Measurements from ENCODE around the gene CD28. TPM values are rescaled to one million over a fixed set of nuclear protein-coding genes. Genes with fewer than 3 reads are reported as not detected.

The CD28 gene
- total RNA-seq, 3 donors from 2014 or later (not counting 1 experiment from before 2014, with no cell fraction given): 0.54 to 3.5 (median 3.3) TPM

DNA sequence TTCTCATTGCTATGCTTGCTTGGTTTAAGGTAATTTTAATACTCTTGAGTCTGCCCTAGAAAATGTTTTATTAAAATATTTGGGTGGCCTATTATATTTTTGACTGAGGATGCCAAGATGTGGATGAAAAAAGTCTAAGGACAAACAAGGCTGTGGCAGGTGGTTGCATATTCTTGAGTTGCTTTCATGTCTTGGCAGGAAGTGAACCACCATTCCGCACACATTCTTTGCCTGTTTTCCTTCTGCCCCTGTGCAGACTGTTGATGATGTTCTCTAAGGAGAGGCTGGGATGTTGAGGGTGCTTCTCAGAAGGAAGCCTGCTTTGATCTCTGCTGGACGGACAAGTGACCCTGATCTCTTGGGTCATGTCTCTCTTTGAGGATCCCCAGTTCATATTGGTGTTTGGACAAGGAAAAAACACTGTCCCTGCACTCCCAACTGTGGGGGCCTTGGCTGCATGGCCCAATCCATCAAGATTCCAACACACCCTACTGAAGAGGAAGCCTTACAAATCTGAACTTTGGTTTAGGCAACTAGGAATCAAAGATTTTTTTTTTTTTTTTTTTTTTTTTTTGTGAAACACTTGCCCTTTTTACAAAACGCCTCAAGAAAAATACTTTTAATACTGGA, 45.0 kb upstream of the CD28 start:
- Mint-ChIP-seq H3K4me3 (no peak overlapping the region), H3K36me3 (no peaks in the 10 kb centered on the region), H3K4me1 (no peaks in the 10 kb centered on the region), H3K27ac (no peak overlapping the region), H3K27me3 (ENCODE audit: low read depth in 2 of 2) (peaks cover 0 to 10% of the 10 kb centered on the region in 2 donors), H3K9me3 (no peaks in the 10 kb centered on the region)
- TF ChIP-seq, protein P1, sequence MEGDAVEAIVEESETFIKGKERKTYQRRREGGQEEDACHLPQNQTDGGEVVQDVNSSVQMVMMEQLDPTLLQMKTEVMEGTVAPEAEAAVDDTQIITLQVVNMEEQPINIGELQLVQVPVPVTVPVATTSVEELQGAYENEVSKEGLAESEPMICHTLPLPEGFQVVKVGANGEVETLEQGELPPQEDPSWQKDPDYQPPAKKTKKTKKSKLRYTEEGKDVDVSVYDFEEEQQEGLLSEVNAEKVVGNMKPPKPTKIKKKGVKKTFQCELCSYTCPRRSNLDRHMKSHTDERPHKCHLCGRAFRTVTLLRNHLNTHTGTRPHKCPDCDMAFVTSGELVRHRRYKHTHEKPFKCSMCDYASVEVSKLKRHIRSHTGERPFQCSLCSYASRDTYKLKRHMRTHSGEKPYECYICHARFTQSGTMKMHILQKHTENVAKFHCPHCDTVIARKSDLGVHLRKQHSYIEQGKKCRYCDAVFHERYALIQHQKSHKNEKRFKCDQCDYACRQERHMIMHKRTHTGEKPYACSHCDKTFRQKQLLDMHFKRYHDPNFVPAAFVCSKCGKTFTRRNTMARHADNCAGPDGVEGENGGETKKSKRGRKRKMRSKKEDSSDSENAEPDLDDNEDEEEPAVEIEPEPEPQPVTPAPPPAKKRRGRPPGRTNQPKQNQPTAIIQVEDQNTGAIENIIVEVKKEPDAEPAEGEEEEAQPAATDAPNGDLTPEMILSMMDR (IDR thresholded peaks at IDR 0.05): no peak
- Histone ChIP-seq H3K36me3 (ENCODE audit: control insufficient read depth, insufficient read depth, low read length) (no peaks in the 10 kb centered on the region), H3K4me1 (ENCODE audit: control insufficient read depth, insufficient read depth, low read length) (peaks cover 3% of the 10 kb centered on the region), H3K27me3 (ENCODE audit: control insufficient read depth, insufficient read depth, low read length) (no peaks in the 10 kb centered on the region), H3K4me3 (ENCODE audit: low read length) (no peak overlapping the region), H3K27ac (ENCODE audit: low read length) (no peak overlapping the region), H3K9me3 (ENCODE audit: control insufficient read depth, insufficient read depth, low read length) (no peaks in the 10 kb centered on the region)
- intact Hi-C loops (cut with micrococcal nuclease): no loop called here
- no peak for DNase-seq
- 86% methylated on average over 2 of the region's 3 CpGs for WGBS (ENCODE audit: insufficient coverage)
- no peak for ATAC-seq

- no peaks in the 10 kb centered on the region for H3K36me3 Mint-ChIP-seq
- no CpG with 5 or more reads among the region's 1 CpG for WGBS (ENCODE audit: insufficient coverage)
Measured at GRCh38 chr2:203662487-203662886, 44.0 kb upstream of the CD28 start.

GRCh38 chr2:203662951-203663350, 43.5 kb upstream of the CD28 start:
- intact Hi-C loops (cut with micrococcal nuclease): no loop called here
- H3K4me3 ChIP-seq (ENCODE audit: low read length): no peak overlapping the region
- H3K9me3 Mint-ChIP-seq: no peaks in the 10 kb centered on the region
- no peak for ATAC-seq
- H3K9me3 ChIP-seq (ENCODE audit: control insufficient read depth, insufficient read depth, low read length): no peaks in the 10 kb centered on the region
- no peaks in the 10 kb centered on the region for H3K27me3 ChIP-seq (ENCODE audit: control insufficient read depth, insufficient read depth, low read length)
- TF ChIP-seq, protein P1 (IDR thresholded peaks at IDR 0.05): no peak
- no peaks in the 10 kb centered on the region for H3K4me1 ChIP-seq (ENCODE audit: control insufficient read depth, insufficient read depth, low read length)
- H3K36me3 ChIP-seq (ENCODE audit: control insufficient read depth, insufficient read depth, low read length): no peaks in the 10 kb centered on the region
- no peaks in the 10 kb centered on the region for H3K4me1 Mint-ChIP-seq
- H3K27ac Mint-ChIP-seq: no peak overlapping the region
- H3K4me3 Mint-ChIP-seq: no peak overlapping the region
- no peak overlapping the region for H3K27ac ChIP-seq (ENCODE audit: low read length)
- H3K36me3 Mint-ChIP-seq: no peaks in the 10 kb centered on the region
- no peak for DNase-seq
- peaks cover 0 to 10% of the 10 kb centered on the region in 2 donors for H3K27me3 Mint-ChIP-seq (ENCODE audit: low read depth in 2 of 2)

More at GRCh38 chr2:203662487-203662886, 44.0 kb upstream of the CD28 start:
- Mint-ChIP-seq H3K27ac (no peak overlapping the region), H3K4me1 (no peaks in the 10 kb centered on the region), H3K4me3 (no peak overlapping the region), H3K9me3 (no peaks in the 10 kb centered on the region), H3K27me3 (ENCODE audit: low read depth in 2 of 2) (peaks cover 0 to 10% of the 10 kb centered on the region in 2 donors)
- Histone ChIP-seq H3K4me3 (ENCODE audit: low read length) (no peak overlapping the region), H3K27me3 (ENCODE audit: control insufficient read depth, insufficient read depth, low read length) (no peaks in the 10 kb centered on the region), H3K27ac (ENCODE audit: low read length) (no peak overlapping the region), H3K4me1 (ENCODE audit: control insufficient read depth, insufficient read depth, low read length) (no peaks in the 10 kb centered on the region), H3K36me3 (ENCODE audit: control insufficient read depth, insufficient read depth, low read length) (no peaks in the 10 kb centered on the region), H3K9me3 (ENCODE audit: control insufficient read depth, insufficient read depth, low read length) (no peaks in the 10 kb centered on the region)
- ATAC-seq (no peak), DNase-seq (no peak)
- intact Hi-C loops (cut with micrococcal nuclease): no loop called here
- TF ChIP-seq, protein P1 (IDR thresholded peaks at IDR 0.05): no peak

All from natural killer cell (primary cell).